Measurements from ENCODE around the gene MYO3A.

- TF ChIP-seq CTCF (optimal IDR thresholded peaks at IDR 0.05 in 1 of 3, IDR thresholded peaks at IDR 0.05 in 1 of 3, conservative IDR thresholded peaks at IDR 0.05 in 1 of 3; ENCODE audit: extremely low read depth in 1 of 3, insufficient read depth in 2 of 3, low read length in 3 of 3) (no peak), EZH2 (IDR thresholded peaks at IDR 0.05; ENCODE audit: low read length) (no peak)
Measured at GRCh38 chr10:26064106-26064505, 130.1 kb downstream of the MYO3A start.
